Hypothalamus (tissue), 51 donors: ENCODE data around the gene CLSTN2.

Source experiments
- DNase-seq, 51 donors: peaks; one replicate each; lab custom pipeline; 2025; lab: John Stamatoyannopoulos, UW

The CLSTN2 gene

GRCh38 chr3:140559546-140559945 lies 624.6 kb downstream of the CLSTN2 start:
- DNase-seq, result no peak

DNA sequence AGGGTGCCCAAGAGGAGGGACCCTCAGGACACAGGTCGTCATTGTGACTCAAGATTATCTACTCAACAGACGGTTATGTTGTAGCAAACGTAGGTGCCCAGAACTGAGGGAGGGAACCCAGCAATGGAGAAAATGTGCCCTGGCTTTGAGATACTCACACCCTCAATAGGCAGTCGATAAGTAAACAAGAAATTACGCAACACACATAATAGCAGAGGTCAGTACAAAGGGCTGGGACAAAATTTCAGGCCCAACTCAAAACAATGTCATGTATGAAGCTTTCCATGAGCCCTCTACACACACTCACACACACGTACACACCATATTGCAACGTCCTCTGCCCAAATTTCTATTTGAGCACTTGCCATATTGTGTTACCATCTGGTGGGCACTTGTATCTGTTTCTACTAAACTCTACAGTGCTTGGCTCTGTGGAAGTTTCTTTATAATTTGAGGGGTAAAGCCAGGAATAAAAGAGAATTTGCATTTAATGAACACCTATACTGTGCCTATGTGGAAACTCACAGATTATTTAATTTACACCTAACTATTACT lies 628.3 kb downstream of the CLSTN2 start:
- no peak for DNase-seq

DNA sequence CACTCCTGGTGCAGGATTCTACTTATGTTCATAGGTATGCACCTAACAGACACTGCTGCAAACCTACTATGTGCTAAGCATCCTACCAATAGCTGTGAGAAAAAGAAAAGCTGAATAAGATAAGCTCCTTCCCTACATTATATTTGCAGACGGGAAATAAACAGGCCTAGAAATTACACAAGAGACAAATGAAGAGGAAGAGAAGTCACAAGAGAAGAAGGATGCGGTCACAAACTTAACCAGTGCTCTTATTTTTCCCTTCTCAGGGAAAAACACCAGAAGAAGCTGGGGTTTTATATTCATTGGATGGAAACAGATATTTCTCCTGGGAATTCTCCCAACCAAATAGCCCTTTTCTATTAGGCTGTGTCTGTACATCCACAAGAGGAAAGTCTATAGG lies 633.1 kb downstream of the CLSTN2 start:
- no peak for DNase-seq

- peak in 24 of 51 donors; percentile 3 to 45 (median 15) for DNase-seq
Measured at GRCh38 chr3:140568842-140569520, 634.0 kb downstream of the CLSTN2 start.

GRCh38 chr3:140570602-140571001 lies 635.6 kb downstream of the CLSTN2 start:
- DNase-seq, result no peak

DNA sequence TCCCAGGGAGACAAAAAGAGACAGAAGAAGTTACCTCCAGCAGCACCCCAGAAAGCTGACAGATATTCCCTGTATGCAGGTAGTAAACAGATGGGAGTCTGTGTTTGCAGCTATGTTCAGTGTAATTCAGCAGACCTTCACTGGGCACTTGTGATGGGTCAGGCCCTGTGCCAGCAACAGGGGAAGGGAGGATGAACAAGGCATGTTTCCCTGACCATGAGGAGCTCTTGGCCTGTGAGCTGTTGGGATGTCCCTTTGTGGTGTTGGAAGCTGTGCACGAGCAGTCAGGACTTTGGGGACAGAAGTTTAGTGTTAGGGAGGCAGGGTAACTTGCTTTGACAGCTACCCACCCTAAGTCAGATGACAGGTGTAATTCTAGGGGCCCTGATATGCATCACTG lies 636.9 kb downstream of the CLSTN2 start:
- DNase-seq, result no peak

DNA sequence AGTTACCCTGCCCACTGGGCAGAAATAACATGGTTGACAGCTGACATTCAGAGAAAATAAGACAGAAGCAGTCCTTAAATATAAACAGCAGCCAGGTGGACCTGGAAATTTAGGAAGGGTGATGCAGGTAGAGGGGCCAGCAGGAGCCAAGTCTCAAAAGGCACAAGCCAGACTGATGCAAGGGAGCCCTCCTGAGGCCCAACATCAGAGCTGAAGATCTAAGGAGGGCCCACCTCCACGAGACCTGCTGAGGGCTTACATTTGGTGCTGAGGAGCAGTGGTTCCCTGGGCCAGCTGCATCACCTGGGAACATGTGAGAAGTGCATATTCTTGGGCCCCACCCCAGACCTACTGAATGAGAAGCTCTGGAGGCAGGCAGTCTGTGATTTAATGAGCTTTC lies 637.3 kb downstream of the CLSTN2 start:
- no peak for DNase-seq

DNA sequence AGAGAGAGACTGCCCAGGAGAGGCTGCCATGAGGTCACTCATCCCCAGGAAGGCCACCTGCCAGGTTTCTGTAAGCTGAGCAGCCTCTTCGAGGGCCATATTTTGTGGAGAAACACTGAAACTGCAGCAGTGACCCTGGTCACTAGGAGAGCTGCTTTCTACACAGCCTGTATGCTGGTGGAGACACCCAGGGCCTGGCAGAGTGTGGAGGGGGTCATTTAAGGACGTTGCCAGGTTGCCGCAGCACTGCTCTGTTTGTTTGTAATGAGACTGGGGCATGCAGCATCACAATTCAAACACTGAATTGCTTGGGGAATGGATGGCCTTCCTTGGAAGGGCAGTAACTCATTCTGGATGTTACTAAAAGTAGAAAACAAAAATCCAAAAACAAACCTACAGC lies 638.0 kb downstream of the CLSTN2 start:
- peak in 19 of 51 donors; percentile 4 to 42 (median 15) for DNase-seq

DNA sequence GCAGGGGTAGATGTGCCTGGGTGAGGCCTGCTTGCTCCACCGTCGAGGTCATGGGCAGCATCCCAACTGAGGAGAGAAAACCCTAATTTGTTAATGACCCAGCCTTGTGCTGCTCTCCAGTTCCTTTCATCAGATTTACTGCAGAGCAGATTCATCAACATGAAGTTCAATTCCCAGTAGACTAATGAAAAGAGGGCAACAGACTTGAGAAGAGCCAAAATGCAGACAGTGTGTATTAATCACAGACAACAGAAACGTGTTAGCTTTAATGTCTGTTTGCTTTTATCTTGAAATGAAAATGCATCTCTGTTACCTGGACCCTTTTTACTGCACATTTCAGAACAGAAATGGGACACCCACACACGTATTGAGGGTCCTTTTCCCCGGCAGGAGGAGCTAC lies 639.4 kb downstream of the CLSTN2 start:
- no peak for DNase-seq

- no peak for DNase-seq
Measured at GRCh38 chr3:140576449-140576848, 641.5 kb downstream of the CLSTN2 start.

- no peak for DNase-seq
Measured at GRCh38 chr3:140577911-140578310, 642.9 kb downstream of the CLSTN2 start.

- no peak for DNase-seq
Measured at GRCh38 chr3:140579260-140579659, 644.3 kb downstream of the CLSTN2 start.

GRCh38 chr3:140580746-140581145 lies 645.8 kb downstream of the CLSTN2 start:
- no peak for DNase-seq

DNA sequence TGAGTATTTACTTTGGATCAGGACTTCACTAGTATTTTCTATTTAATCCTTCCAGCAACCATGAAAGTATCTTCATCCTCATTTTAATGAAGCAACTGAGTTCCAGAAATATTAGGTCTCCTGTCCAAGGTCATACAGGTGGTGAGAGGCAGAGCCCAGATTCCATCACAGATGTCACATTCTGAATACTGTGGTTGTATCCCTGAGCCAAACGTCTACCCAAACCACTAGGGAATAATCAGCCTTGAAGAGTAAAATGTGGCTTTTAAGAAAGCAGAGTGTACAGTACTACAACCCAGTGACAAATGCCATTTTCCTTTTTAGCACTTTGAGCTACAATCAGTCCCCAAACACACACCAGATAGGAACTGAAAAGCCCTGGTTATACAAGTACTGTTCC lies 649.6 kb downstream of the CLSTN2 start:
- DNase-seq, result no peak

- no peak for DNase-seq
Measured at GRCh38 chr3:140585828-140586227, 650.8 kb downstream of the CLSTN2 start.

GRCh38 chr3:140586311-140586710 lies 651.3 kb downstream of the CLSTN2 start:
- no peak for DNase-seq

DNA sequence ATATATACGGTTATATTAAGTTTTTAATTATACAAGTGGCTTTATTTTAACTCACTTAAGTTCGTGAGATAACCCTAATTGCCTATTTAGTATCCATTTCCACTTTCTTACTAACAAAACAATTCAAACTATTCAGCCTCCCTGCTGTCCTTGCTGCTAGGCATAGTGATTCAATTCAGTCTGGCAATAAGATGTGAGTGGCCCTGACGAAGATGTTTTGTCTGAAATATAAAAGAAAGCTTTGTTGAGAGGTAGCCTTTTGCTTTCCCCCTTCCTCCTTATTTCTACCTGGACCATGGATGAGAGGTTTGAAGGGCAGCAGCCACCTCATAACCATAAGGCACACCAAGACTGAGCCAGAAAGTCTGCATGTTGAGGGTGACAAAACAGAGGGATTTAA lies 653.6 kb downstream of the CLSTN2 start:
- DNase-seq, result no peak

DNA sequence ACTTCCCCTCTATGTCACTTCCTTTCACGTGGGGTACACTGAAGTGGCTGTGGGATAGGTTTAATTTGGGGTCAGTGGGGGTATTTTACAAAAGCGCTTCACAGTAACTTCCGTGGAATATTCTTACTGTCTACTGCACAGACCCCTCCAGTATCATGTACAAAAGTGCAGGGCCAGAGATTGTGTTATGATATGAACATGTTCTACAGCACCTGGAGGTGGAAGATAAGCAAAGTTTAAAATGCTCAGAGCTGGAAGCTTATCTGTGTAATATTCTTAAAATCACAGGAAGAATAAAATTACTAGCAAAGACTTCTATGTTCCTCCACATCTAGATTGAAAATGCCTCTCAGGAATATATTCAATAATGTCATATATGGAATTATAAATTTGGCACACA lies 658.8 kb downstream of the CLSTN2 start:
- no peak for DNase-seq

DNA sequence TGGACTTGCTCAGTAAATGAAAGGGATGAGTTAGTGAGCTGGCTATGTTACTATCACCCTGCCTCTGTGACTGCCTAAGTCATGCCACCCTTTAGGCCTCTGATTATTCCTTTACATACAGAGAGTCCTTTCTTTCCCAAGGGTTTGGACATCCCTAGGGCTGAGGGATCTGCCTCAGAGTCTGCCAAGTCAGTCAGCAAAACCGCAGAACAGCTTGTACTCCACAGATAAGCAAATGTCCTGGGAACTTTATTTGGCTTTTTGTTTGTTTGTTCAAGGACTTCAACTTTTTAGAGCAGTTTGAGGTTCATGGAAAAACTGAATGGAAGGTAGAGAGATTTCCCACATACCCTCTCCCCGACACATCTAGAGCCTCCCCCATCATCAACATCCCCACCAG lies 660.3 kb downstream of the CLSTN2 start:
- DNase-seq, result no peak

GRCh38 chr3:140597364-140597763 lies 662.4 kb downstream of the CLSTN2 start:
- no peak for DNase-seq

DNA sequence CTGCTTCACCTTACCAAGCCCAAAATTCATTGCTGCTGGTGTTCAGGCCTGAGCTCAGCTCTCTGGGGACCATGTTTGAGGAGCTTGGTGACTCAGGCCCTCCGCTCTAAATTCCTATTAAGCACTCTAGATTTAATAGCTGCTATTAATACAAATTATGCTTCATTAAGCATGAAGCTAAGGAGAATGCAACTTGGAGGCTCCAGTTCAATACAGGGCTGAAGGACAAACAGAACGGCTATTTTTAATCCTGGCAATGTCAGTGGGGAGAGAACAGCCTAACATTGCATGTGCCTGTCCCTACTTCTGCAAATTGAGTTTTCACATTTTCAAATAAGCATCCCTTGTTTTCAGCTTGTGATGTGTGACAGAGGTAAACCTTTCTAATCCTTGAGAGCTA lies 662.8 kb downstream of the CLSTN2 start:
- DNase-seq, result no peak

- no peak for DNase-seq
Measured at GRCh38 chr3:140599009-140599408, 664.0 kb downstream of the CLSTN2 start.

DNA sequence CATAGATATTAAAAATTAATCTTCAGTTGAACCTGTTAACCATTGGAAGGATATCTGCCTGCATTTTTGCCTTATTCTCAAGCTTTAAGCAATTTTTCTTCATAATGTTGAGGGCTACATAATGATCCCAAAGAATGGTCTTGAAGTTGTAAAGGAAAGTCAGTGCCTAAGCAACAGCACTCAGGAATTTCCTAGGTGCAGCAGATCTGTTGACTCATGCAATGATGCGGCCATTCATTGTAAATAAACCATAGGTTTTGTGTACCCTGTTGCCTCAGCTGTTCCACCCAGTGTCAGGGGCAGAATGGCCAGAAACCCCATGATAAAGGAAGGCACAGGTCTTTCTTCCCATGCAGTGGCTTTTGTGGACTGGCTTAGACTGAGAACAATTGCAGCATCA lies 664.5 kb downstream of the CLSTN2 start:
- DNase-seq, result no peak
